GM12875 (cell line): ENCODE results near the gene HLA-A.

Experiments used
- H3K4me3 ChIP-seq: one replicate; pipeline ENCODE4 v1.5.1; 2011; ENCODE audit warnings: low read depth, low read length, control low read depth
- TF ChIP-seq, protein P1 (sequence below): IDR thresholded peaks from 2 replicates; pipeline ENCODE4 v1.5.1; 2011; ENCODE audit warnings: low read depth, mild to moderate bottlenecking, control low read depth, inconsistent platforms, low read length, moderate library complexity, borderline replicate concordance; ENCODE audit not compliant: insufficient read depth

HLA-A gene

GRCh38 chr6:29942275-29943052 lies at the start of gene HLA-A:
Gene HLA-A, plus strand, starts transcription at chr6:29942532. Its CDS starts 22 bp downstream, at chr6:29942554.
- H3K4me3 ChIP-seq: peak within 1 kb of the TSS; percentile 69
- TF ChIP-seq, protein P1, sequence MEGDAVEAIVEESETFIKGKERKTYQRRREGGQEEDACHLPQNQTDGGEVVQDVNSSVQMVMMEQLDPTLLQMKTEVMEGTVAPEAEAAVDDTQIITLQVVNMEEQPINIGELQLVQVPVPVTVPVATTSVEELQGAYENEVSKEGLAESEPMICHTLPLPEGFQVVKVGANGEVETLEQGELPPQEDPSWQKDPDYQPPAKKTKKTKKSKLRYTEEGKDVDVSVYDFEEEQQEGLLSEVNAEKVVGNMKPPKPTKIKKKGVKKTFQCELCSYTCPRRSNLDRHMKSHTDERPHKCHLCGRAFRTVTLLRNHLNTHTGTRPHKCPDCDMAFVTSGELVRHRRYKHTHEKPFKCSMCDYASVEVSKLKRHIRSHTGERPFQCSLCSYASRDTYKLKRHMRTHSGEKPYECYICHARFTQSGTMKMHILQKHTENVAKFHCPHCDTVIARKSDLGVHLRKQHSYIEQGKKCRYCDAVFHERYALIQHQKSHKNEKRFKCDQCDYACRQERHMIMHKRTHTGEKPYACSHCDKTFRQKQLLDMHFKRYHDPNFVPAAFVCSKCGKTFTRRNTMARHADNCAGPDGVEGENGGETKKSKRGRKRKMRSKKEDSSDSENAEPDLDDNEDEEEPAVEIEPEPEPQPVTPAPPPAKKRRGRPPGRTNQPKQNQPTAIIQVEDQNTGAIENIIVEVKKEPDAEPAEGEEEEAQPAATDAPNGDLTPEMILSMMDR: no peak

GRCh38 chr6:29892696-29893095 lies 49.6 kb upstream of the HLA-A start:
- H3K4me3 ChIP-seq: no peak overlapping the region
- TF ChIP-seq, protein P1: no peak

- no peak overlapping the region for H3K4me3 ChIP-seq
- TF ChIP-seq, protein P1: no peak
These were observed 43.1 kb upstream of the HLA-A start for GRCh38 chr6:29899281-29899680.

- TF ChIP-seq, protein P1: no peak
- H3K4me3 ChIP-seq: no peak overlapping the region
These were observed 37.0 kb upstream of the HLA-A start for GRCh38 chr6:29905286-29905685.

DNA sequence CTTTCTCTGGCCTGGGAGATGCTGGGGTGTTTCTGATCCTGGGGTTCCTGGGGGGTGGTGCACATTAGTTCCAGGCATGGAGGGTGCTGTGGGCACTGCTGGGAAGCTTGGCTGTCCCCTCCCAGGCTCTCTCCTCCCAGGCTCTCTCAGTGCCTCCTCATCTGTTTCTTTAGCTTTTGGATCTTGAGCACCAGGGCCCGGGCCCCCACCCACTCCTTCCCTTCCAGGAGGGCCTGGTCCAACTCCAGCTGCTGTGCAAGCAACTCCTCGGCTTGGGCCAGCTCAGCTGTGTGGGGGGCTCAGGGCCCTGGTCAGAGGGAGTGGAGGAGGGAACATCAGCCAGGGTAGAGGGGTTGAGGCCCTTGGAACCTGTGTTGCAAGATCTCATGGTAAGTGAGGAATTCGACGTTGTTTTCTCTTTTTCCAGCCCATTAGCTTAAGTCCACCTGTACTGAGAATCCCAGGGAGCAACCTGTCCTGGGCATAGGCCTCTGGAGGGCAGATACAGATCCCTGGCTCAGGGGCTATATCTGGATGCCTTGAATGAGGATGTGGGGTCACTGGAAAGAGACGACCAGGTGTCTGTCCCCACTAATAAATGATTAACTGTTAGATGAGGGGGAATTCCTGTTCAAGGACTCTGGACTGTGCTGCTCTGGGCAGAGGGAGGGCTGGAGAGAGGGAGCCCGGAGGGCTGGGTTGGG lies 34.5 kb upstream of the HLA-A start:
- TF ChIP-seq, protein P1: no peak
- H3K4me3 ChIP-seq: no peak overlapping the region

GRCh38 chr6:29908341-29908662 lies 34.0 kb upstream of the HLA-A start:
- no peak overlapping the region for H3K4me3 ChIP-seq
- TF ChIP-seq, protein P1: no peak

GRCh38 chr6:29908710-29909109 lies 33.6 kb upstream of the HLA-A start:
- no peak overlapping the region for H3K4me3 ChIP-seq
- TF ChIP-seq, protein P1: no peak
